ENCODE measurements around the gene DDIT3. TPM values are rescaled to one million over a fixed set of nuclear protein-coding genes. Genes with fewer than 3 reads are reported as not detected.
A peak's percentile ranks its signal among the peaks of the same experiment; 100 is the strongest.

DDIT3 gene
- total RNA-seq, 1 donor from 2014 or later: 17.7 TPM

GRCh38 chr12:57539134-57539768, 18.9 kb upstream of the DDIT3 start:
- peaks cover 6% of the 10 kb centered on the region for H3K4me1 Mint-ChIP-seq (ENCODE audit: unreplicated experiment)
- TF ChIP-seq CTCF (conservative IDR thresholded peaks at IDR 0.05): no peak
- H3K4me3 Mint-ChIP-seq: no peak overlapping the region
- H3K27me3 Mint-ChIP-seq: no peaks in the 10 kb centered on the region
- H3K36me3 Mint-ChIP-seq: peaks cover 28% of the 10 kb centered on the region
- no peaks in the 10 kb centered on the region for H3K9me3 Mint-ChIP-seq
- no peak for DNase-seq (ENCODE audit: extremely low spot score, unreplicated experiment)
- H3K27ac Mint-ChIP-seq: no peak overlapping the region

GRCh38 chr12:57536597-57536942, 16.3 kb upstream of the DDIT3 start:
- peaks cover 6% of the 10 kb centered on the region for H3K4me1 Mint-ChIP-seq (ENCODE audit: unreplicated experiment)
- no peak overlapping the region for H3K4me3 Mint-ChIP-seq
- TF ChIP-seq CTCF (conservative IDR thresholded peaks at IDR 0.05): no peak
- peaks cover 37% of the 10 kb centered on the region for H3K36me3 Mint-ChIP-seq
- no peaks in the 10 kb centered on the region for H3K9me3 Mint-ChIP-seq
- no peak for DNase-seq (ENCODE audit: extremely low spot score, unreplicated experiment)
- no peak overlapping the region for H3K27ac Mint-ChIP-seq
- H3K27me3 Mint-ChIP-seq: no peaks in the 10 kb centered on the region

- DNase-seq (ENCODE audit: extremely low spot score, unreplicated experiment): no peak
- Mint-ChIP-seq H3K36me3 (peaks cover 37% of the 10 kb centered on the region), H3K9me3 (no peaks in the 10 kb centered on the region), H3K4me3 (no peak overlapping the region), H3K27ac (peak overlapping the region; percentile 50), H3K4me1 (ENCODE audit: unreplicated experiment) (peaks cover 1% of the 10 kb centered on the region), H3K27me3 (no peaks in the 10 kb centered on the region)
- no peak for TF ChIP-seq CTCF (conservative IDR thresholded peaks at IDR 0.05)
Observed at GRCh38 chr12:57535764-57536596, 15.7 kb upstream of the DDIT3 start.

- Mint-ChIP-seq H3K36me3 (peaks cover 39% of the 10 kb centered on the region), H3K4me1 (ENCODE audit: unreplicated experiment) (peaks cover under 1% of the 10 kb centered on the region), H3K4me3 (no peak overlapping the region), H3K27ac (no peak overlapping the region), H3K27me3 (no peaks in the 10 kb centered on the region), H3K9me3 (no peaks in the 10 kb centered on the region)
- TF ChIP-seq CTCF (conservative IDR thresholded peaks at IDR 0.05): no peak
- DNase-seq (ENCODE audit: extremely low spot score, unreplicated experiment): no peak
Observed at GRCh38 chr12:57534991-57535543, 14.8 kb upstream of the DDIT3 start.

GRCh38 chr12:57534250-57534649, 13.9 kb upstream of the DDIT3 start:
- peaks cover 8% of the 10 kb centered on the region for H3K4me1 Mint-ChIP-seq (ENCODE audit: unreplicated experiment)
- no peak for DNase-seq (ENCODE audit: extremely low spot score, unreplicated experiment)
- no peak overlapping the region for H3K4me3 Mint-ChIP-seq
- H3K27me3 Mint-ChIP-seq: no peaks in the 10 kb centered on the region
- no peaks in the 10 kb centered on the region for H3K9me3 Mint-ChIP-seq
- H3K27ac Mint-ChIP-seq: no peak overlapping the region
- peaks cover 46% of the 10 kb centered on the region for H3K36me3 Mint-ChIP-seq
- TF ChIP-seq CTCF (conservative IDR thresholded peaks at IDR 0.05): no peak
